BE2C (cell line): ENCODE measurements around the gene TPT1.
"Not testable (repeated sequence)": the region's sequence is repeated elsewhere in the genome, so short reads cannot be mapped to it uniquely, and the experiment has no call there.

Source experiments
- DNase-seq: peaks from one replicate; pipeline ENCODE4 v3.0.0-alpha.2; 2020
- H3K27me3 ChIP-seq: fragments of 250-450 bp; sonication (Bioruptor Pico); 2 replicates; pipeline ENCODE4 v1.5.1; 2020; ENCODE audit warnings: mild to moderate bottlenecking
- H3K36me3 ChIP-seq: fragments of 250-450 bp; sonication (Bioruptor Pico); 2 replicates; pipeline ENCODE4 v1.5.1; 2020; ENCODE audit warnings: mild to moderate bottlenecking
- H3K4me1 ChIP-seq: fragments of 250-450 bp; sonication (Bioruptor Pico); 2 replicates; pipeline ENCODE4 v1.5.1; 2020
- H3K4me3 ChIP-seq: 2 replicates; pipeline ENCODE4 v1.5.1; 2011; ENCODE audit warnings: low read depth, low read length
- H3K9me3 ChIP-seq: fragments of 250-450 bp; sonication (Bioruptor Pico); 2 replicates; pipeline ENCODE4 v1.5.1; 2020
- TF ChIP-seq, protein P1 (sequence below): IDR thresholded peaks from 2 replicates; pipeline ENCODE4 v1.5.1; 2012; ENCODE audit warnings: mild to moderate bottlenecking, low read depth, low read length

TPT1 gene

DNA sequence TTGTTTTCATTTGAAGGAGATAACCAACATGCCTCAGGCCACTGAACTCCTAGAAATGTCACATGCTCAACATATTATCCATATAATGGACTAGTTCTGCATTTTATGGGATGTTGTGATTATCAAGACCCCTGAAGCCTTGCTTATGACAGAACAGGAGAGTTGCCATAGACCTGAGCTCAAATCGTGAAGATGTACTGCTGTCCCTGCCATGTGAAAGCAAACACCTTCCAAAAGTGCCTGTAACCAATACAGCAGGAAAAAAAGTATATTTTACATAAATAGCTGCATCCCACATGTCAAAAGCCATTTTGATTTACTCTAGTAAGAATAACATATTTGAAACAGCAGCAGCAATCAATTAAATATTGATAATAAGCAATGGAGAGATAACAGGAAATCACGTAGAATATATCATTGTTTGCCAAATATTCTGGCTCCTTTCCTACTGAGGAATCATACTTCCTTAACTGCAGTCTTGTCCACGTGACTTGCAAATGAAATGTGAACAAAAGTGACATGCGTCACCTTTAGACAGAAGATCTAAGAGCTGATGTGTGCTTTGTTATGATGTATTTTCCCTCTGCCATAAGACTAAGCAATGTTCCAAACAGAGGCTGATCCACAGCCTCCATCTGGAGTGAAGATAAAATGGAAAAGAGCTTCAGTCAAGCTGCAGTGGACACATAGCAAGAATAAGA, 43.6 kb upstream of the TPT1 start:
- no peak for DNase-seq
- H3K9me3 ChIP-seq, result no peaks in the 10 kb centered on the region; the same call in 1 of the 2 replicates
- no peaks in the 10 kb centered on the region for H3K36me3 ChIP-seq
- no peak overlapping the region for H3K4me3 ChIP-seq
- H3K4me1 ChIP-seq, result no peaks in the 10 kb centered on the region
- TF ChIP-seq, protein P1, sequence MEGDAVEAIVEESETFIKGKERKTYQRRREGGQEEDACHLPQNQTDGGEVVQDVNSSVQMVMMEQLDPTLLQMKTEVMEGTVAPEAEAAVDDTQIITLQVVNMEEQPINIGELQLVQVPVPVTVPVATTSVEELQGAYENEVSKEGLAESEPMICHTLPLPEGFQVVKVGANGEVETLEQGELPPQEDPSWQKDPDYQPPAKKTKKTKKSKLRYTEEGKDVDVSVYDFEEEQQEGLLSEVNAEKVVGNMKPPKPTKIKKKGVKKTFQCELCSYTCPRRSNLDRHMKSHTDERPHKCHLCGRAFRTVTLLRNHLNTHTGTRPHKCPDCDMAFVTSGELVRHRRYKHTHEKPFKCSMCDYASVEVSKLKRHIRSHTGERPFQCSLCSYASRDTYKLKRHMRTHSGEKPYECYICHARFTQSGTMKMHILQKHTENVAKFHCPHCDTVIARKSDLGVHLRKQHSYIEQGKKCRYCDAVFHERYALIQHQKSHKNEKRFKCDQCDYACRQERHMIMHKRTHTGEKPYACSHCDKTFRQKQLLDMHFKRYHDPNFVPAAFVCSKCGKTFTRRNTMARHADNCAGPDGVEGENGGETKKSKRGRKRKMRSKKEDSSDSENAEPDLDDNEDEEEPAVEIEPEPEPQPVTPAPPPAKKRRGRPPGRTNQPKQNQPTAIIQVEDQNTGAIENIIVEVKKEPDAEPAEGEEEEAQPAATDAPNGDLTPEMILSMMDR, result no peak
- no peaks in the 10 kb centered on the region for H3K27me3 ChIP-seq

DNA sequence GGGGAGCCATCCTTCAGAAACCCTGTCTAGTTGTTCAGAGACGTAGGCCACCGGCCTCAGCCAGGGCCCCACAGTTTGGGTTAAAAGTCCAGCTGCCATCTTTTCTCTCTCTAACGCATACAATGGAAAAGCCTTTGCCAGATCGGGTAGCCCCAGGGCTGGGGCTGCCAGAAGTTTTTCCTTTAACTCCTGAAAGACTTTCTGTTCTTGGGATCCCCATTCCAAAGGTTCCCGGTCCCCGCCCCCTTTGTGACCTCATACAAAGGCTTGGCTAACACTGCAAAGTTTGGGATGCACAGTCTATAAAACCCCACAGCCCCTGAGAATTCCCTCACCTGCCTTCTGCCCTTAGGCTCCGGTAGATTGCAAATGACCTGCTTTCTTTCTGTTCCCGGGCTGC, 41.8 kb upstream of the TPT1 start:
- H3K27me3 ChIP-seq, DNase-seq, H3K4me1 ChIP-seq, H3K9me3 ChIP-seq, H3K36me3 ChIP-seq, H3K4me3 ChIP-seq: not testable (repeated sequence)

DNA sequence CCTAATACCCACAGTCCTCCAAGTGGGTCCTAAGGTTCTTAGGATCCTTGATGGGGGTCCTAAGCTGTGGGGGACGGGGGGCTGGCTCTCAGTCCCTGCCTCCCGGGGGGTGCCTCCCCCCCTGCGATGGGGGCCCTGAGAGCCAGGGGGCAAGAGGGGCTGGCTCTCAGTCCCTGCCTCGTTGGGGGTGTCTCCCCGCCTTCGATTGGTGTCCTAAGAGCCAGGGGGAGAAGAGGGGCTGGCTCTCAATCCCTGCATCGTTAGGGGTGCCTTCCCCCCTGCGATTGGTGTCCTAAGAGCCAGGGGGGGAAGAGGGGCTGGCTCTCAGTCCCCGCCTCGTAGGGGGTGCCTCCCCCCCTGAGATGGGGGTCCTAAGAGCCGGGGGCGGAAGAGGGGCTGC, 40.2 kb upstream of the TPT1 start:
- no peaks in the 10 kb centered on the region; the same call in 1 of the 2 replicates for H3K9me3 ChIP-seq
- TF ChIP-seq, protein P1, result no peak
- H3K27me3 ChIP-seq, result no peaks in the 10 kb centered on the region
- H3K36me3 ChIP-seq, result no peaks in the 10 kb centered on the region
- H3K4me1 ChIP-seq, result no peaks in the 10 kb centered on the region
- no peak overlapping the region for H3K4me3 ChIP-seq
- no peak for DNase-seq

DNA sequence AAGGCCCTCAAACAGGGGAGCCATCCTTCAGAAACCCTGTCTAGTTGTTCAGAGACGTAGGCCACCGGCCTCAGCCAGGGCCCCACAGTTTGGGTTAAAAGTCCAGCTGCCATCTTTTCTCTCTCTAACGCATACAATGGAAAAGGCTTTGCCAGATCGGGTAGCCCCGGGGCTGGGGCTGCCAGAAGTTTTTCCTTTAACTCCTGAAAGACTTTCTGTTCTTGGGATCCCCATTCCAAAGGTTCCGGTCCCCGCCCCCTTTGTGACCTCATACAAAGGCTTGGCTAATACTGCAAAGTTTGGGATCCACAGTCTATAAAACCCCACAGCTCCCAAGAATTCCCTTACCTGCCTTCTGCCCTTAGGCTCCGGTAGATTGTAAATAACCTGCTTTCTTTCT, 39.7 kb upstream of the TPT1 start:
- H3K4me1 ChIP-seq, H3K36me3 ChIP-seq, H3K4me3 ChIP-seq, DNase-seq, H3K27me3 ChIP-seq, H3K9me3 ChIP-seq: not testable (repeated sequence)

DNA sequence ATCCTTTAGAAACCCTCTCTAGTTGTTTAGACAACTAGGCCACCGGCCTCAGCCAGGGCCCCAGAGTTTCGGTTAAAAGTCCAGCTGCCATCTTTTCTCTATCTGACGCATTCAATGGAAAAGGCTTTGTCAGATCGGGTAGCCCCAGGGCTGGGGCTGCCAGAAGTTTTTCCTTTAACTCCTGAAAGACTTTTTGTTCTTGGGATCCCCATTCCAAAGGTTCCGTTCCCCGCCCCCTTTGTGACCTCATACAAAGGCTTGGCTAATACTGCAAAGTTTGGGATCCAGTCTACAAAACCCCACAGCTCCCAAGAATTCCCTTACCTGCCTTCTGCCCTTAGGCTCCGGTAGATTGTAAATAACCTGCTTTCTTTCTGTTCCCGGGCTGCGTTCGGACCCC, 38.5 kb upstream of the TPT1 start:
- DNase-seq, H3K4me1 ChIP-seq, H3K4me3 ChIP-seq, H3K36me3 ChIP-seq, H3K9me3 ChIP-seq, H3K27me3 ChIP-seq: not testable (repeated sequence)

DNA sequence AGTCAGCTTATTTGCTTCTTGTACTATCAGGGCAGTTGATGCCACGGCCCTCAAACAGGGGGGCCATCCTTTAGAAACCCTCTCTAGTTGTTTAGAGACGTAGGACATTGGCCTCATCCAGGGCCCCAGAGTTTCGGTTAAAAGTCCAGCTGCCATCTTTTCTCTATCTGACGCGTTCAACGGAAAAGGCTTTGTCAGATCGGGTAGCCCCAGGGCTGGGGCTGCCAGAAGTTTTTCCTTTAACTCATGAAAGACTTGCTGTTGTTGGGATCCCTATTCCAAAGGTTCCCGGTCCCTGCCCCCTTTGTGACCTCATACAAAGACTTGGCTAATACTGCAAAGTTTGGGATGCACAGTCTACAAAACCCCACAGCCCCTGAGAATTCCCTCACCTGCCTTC, 37.8 kb upstream of the TPT1 start:
- DNase-seq, H3K27me3 ChIP-seq, H3K9me3 ChIP-seq, H3K4me1 ChIP-seq, H3K4me3 ChIP-seq, H3K36me3 ChIP-seq: not testable (repeated sequence)

DNA sequence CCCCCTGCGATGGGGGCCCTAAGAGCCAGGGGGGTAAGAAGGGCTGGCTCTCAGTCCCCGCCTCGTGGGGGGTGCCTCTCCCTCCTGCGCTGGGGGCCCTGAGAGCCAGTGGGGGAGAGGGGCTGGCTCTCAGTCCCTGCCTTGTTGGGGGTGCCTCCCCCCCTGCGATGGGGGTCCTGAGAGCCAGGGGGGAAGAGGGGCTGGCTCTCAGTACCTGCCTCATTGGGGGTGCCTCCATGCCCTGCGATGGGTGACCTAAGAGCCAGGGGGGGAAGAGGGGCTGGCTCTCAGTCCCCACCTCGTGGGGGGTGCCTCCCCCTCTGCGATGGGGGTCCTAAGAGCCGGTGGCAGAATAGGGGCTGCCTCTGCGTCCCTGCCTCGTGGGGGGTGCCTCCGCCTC, 36.3 kb upstream of the TPT1 start:
- DNase-seq, H3K36me3 ChIP-seq, H3K9me3 ChIP-seq, H3K4me1 ChIP-seq, H3K4me3 ChIP-seq, H3K27me3 ChIP-seq: not testable (repeated sequence)

DNA sequence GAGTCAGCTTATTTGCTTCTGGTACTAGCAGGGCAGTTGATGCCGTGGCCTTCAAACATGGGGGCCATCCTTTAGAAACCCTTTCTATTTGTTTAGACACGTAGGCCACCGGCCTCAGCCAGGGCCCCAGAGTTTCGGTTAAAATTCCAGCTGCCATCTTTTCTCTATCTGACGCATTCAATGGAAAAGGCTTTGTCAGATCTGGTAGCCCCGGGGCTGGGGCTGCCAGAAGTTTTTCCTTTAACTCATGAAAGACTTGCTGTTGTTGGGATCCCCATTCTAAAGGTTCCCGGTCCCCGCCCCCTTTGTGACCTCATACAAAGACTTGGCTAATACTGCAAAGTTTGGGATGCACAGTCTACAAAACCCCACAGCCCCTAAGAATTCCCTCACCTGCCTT, 35.7 kb upstream of the TPT1 start:
- not testable (repeated sequence) for H3K27me3 ChIP-seq, H3K4me1 ChIP-seq, H3K36me3 ChIP-seq, DNase-seq, H3K4me3 ChIP-seq, H3K9me3 ChIP-seq

DNA sequence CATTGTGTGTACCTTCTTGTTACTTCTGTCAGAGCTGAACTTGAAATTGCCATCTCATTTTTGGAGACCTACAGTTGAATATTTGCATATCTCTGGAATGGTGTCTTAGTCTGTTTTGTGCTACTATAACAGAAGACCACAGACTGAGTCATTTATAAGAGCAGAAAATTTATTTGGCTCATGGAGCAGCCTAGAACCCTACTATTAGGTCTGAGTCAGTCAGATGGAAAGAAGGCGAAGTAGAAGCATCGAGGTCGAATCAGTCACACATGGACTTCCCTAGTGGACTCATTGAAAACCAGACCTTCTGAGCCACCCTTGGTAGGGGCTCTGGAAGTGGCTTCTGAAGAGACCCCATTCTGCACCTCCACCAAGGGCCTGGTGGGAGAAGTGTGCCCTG, 33.9 kb upstream of the TPT1 start:
- Histone ChIP-seq H3K4me1 (no peaks in the 10 kb centered on the region), H3K4me3 (no peak overlapping the region), H3K36me3 (no peaks in the 10 kb centered on the region), H3K9me3 (no peaks in the 10 kb centered on the region), H3K27me3 (no peaks in the 10 kb centered on the region)
- TF ChIP-seq, protein P1, result no peak
- DNase-seq, result no peak
